ENCODE results near the gene SYCP3.

The SYCP3 gene

DNA sequence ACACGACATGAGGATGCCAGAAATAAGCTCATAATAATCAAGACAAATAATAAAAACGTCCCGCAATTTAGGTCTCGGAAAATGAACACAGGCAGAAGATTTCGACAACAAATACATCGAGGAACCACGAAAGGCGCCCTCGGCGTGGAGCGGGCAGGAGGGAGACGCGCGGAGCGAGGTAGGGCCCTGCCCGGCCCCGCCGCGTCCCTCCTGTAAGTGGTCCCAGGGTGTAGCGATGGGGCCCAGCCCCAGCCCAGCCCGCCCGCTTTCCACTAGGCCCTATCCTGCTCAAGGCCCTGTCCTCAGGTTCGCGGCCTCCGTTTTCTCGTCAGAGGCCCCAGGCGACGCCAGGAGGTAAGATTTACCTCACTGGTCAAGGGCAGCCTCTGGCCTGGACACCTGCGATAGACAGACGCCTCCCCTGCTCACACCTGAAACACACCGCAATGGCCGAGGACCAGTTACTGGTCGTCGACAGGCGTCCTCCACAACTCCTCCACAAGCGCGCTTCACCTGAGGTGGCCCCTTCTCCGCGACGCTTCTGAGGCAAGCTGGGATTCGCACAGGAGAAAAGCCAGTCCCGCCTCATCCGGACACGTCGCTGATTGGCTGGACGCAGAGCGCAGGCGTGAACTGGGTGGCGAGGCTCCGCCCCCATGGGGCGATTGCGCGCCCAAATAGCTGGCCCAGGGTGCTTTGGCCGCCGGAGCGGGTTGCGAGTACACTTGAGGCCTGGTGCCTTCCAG lies at the start of gene SYCP3:
TSS of gene SYCP3 (minus strand) at position 543 of the 746 bp plus-strand sequence. CDS start 1,527 bp downstream, outside the sequence.
- TF ChIP-seq, protein P1, sequence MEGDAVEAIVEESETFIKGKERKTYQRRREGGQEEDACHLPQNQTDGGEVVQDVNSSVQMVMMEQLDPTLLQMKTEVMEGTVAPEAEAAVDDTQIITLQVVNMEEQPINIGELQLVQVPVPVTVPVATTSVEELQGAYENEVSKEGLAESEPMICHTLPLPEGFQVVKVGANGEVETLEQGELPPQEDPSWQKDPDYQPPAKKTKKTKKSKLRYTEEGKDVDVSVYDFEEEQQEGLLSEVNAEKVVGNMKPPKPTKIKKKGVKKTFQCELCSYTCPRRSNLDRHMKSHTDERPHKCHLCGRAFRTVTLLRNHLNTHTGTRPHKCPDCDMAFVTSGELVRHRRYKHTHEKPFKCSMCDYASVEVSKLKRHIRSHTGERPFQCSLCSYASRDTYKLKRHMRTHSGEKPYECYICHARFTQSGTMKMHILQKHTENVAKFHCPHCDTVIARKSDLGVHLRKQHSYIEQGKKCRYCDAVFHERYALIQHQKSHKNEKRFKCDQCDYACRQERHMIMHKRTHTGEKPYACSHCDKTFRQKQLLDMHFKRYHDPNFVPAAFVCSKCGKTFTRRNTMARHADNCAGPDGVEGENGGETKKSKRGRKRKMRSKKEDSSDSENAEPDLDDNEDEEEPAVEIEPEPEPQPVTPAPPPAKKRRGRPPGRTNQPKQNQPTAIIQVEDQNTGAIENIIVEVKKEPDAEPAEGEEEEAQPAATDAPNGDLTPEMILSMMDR (IDR thresholded peaks at IDR 0.05; ENCODE audit: low read depth, low read length, missing control alignments), result no peak
- Histone ChIP-seq H3K27ac (no peak within 1 kb of the TSS), H3K36me3 (replicated peaks) (peaks cover 1% of the 10 kb centered on the region), H3K4me3 (ENCODE audit: low read depth, low read length) (no peak within 1 kb of the TSS), H3K27me3 (replicated peaks) (no peaks in the 10 kb centered on the region)
- in situ Hi-C loops (cut with HindIII; ENCODE audit: low pct_ligation_motif_present, low sequenced_read_pairs), result no loop called here
- DNase-seq, result no peak

DNA sequence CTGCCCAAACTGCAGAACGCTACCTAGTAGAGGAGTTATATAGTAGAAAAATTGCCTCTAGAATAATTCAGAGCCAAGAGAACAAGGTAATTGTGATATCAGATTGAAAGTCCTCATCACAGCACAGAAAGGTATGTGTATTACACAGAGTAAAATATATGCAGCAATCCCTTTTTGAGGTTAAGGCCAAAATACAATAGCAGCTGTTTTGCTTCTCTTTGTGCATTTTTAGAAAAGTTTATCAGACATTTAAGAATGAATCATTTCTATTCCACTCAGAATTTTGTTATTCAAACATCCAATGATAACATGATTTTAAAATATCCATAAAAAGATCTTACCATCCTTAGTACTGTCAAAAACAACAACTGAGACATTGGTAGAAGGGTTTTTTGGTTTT lies 46.4 kb upstream of the SYCP3 start:
- TF ChIP-seq, protein P1 (IDR thresholded peaks at IDR 0.05; ENCODE audit: low read depth, low read length, missing control alignments), result no peak
- in situ Hi-C loops (cut with HindIII; ENCODE audit: low pct_ligation_motif_present, low sequenced_read_pairs), result no loop called here
- no peak overlapping the region for H3K4me3 ChIP-seq (ENCODE audit: low read depth, low read length)
- DNase-seq, result no peak
- H3K27me3 ChIP-seq (replicated peaks), result no peaks in the 10 kb centered on the region
- no peak overlapping the region for H3K27ac ChIP-seq
- peaks cover 2% of the 10 kb centered on the region for H3K36me3 ChIP-seq (replicated peaks)

DNA sequence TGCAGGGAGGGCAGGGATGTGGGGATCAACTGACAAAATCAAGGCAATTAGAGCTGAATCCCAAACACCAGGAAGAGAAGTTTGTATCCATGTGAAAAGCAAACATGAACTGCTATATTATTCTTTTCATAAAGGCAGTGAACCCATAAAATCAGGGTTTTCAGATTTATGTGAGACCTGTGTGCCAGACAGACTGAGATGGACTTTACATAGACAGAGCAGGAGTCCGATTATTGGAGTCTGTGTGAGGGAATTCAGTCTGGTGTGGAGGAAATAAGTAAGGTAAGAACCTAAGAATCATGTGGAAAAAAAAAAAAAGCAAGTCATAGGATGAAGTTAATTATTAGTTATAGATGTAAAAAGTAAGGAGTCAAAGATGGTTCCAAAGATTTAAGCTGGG lies 45.1 kb upstream of the SYCP3 start:
- H3K4me3 ChIP-seq (ENCODE audit: low read depth, low read length), result no peak overlapping the region
- no peak overlapping the region for H3K27ac ChIP-seq
- TF ChIP-seq, protein P1 (IDR thresholded peaks at IDR 0.05; ENCODE audit: low read depth, low read length, missing control alignments), result no peak
- no peaks in the 10 kb centered on the region for H3K27me3 ChIP-seq (replicated peaks)
- in situ Hi-C loops (cut with HindIII; ENCODE audit: low pct_ligation_motif_present, low sequenced_read_pairs), result no loop called here
- DNase-seq, result no peak
- H3K36me3 ChIP-seq (replicated peaks), result no peaks in the 10 kb centered on the region

DNA sequence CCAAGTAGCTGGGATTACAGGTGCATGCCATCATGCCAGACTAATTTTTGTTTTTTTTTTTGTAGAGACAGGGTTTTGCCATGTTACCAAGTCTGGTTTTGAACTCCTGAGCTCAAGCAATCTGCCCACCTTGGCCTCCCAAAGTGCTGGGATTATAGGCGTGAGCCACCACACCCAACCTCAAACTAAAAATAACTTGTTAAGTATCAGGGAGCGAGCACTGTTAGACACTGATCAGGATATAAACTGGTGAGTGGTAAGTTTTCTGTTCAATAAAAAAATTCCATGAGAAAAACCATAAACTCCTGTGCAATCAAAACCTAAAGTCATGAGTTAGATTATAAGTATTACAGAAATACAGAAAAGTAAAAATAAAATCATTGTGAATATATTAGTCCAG lies 44.6 kb upstream of the SYCP3 start:
- no peak overlapping the region for H3K27ac ChIP-seq
- no peaks in the 10 kb centered on the region for H3K36me3 ChIP-seq (replicated peaks)
- DNase-seq, result no peak
- TF ChIP-seq, protein P1 (IDR thresholded peaks at IDR 0.05; ENCODE audit: low read depth, low read length, missing control alignments), result no peak
- in situ Hi-C loops (cut with HindIII; ENCODE audit: low pct_ligation_motif_present, low sequenced_read_pairs), result no loop called here
- no peaks in the 10 kb centered on the region for H3K27me3 ChIP-seq (replicated peaks)
- no peak overlapping the region for H3K4me3 ChIP-seq (ENCODE audit: low read depth, low read length)

DNA sequence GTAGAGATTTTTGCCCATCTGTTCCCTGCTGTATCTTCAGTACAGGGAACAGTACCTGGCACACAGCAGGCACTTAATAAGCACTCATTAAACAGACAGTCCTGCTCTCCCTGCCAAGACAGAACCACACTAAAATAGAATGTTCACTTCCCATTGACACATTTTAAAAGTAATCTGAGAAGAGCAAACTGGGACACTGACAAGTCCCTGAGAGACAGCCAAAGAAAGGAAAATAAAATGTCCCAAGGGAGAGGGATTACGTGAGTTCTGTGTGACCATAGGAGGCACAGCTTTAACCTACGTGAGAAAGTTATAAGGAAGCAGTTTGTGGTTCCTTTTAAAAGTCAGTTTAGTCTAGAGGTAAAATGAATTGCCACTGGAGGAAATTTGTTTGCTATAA lies 43.9 kb upstream of the SYCP3 start:
- H3K36me3 ChIP-seq (replicated peaks), result no peaks in the 10 kb centered on the region
- no peak overlapping the region for H3K4me3 ChIP-seq (ENCODE audit: low read depth, low read length)
- DNase-seq, result peak; percentile 13
- TF ChIP-seq, protein P1 (IDR thresholded peaks at IDR 0.05; ENCODE audit: low read depth, low read length, missing control alignments), result no peak
- no peaks in the 10 kb centered on the region for H3K27me3 ChIP-seq (replicated peaks)
- H3K27ac ChIP-seq, result peak overlapping the region; percentile 61
- in situ Hi-C loops (cut with HindIII; ENCODE audit: low pct_ligation_motif_present, low sequenced_read_pairs), result no loop called here
